ENCODE results near the gene ABCC4. TPM values are rescaled to one million over a fixed set of nuclear protein-coding genes. Genes with fewer than 3 reads are reported as not detected.

Gene ABCC4
- total RNA-seq, 1 experiment from 2014 or later = 52.0 TPM

DNA sequence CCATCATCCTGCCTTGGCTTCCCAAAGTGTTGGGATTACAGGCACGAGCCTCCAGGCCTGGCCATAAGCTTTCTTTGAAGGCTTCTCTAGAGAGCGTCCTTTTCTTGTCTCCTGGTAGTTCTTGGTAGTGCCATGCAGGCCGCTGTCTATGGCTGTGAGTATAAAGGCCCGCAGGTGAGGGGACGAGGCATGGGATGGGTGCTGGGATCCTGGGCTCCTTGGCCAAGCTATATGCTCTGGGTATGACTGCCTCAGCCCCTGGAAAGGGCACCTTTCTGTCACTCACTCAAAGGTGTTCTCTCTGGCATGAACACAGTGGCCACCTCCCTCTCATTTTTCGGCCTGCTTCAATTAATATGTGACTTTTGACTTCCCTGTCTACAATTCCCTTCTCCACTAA, 6.3 kb upstream of the ABCC4 start:
- ChIA-PET CTCF (no interaction called here), POLR2A (ENCODE audit: low non-redundant PET) (no interaction called here)
- intact Hi-C loops (cut with micrococcal nuclease; ENCODE audit: unreplicated experiment) = no loop called here

DNA sequence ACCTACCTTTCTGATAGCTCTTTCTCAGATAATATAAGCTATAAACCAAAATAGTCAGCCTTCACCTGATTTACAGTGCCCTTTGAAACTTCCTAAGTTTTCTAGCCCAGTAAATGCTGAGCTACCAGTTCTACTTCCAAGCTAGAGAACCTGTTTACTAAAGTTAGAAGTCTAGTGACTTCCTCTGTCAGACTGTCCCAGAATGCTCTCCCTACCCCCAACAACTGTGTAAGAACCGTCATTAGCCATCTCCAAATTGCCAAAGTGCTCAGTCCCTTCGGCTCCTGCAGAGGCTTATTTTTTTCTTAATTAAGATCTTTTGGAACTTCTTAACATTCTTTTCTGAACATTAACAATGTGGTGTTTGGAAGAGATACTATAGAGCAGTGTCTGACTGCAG, 3.2 kb upstream of the ABCC4 start:
- Histone ChIP-seq H3K4me3 (ENCODE audit: low read depth, low read length, poor library complexity, severe bottlenecking) (no peak overlapping the region), H3K9me3 (ENCODE audit: low read depth, low read length, poor library complexity, severe bottlenecking) (no peaks in the 10 kb centered on the region), H3K27me3 (replicated peaks; ENCODE audit: insufficient read depth, low read depth, low read length, poor library complexity) (no peaks in the 10 kb centered on the region), H3K4me1 (ENCODE audit: insufficient read depth, low read length, poor library complexity, severe bottlenecking) (peaks cover 6% of the 10 kb centered on the region), H3K27ac (ENCODE audit: low read depth, low read length, poor library complexity, severe bottlenecking) (no peak overlapping the region), H3K36me3 (ENCODE audit: insufficient read depth, low read length, poor library complexity, severe bottlenecking) (no peaks in the 10 kb centered on the region)
- intact Hi-C loops (cut with micrococcal nuclease; ENCODE audit: unreplicated experiment) = loop anchor here (5.0 kb wide), 1 partner anchor 78 kb away; no protein-coding TSS in a partner anchor
- DNase-seq (ENCODE audit: low spot score) = no peak
- POLR2A ChIA-PET (ENCODE audit: low non-redundant PET) = no interaction called here
- TF ChIP-seq CTCF (conservative IDR thresholded peaks at IDR 0.05; ENCODE audit: low read depth, low read length) (no peak), EZH2 (IDR thresholded peaks at IDR 0.05; ENCODE audit: borderline replicate concordance, low read depth, low read length, poor library complexity, severe bottlenecking) (no peak)
- CTCF ChIA-PET = no interaction called here
- BruUV-seq (replicated peaks) = no TSS peak

More for the DNA sequence above, 6.3 kb upstream of the ABCC4 start:
- Histone ChIP-seq H3K4me1 (ENCODE audit: insufficient read depth, low read length, poor library complexity, severe bottlenecking) (no peaks in the 10 kb centered on the region), H3K4me3 (ENCODE audit: low read depth, low read length, poor library complexity, severe bottlenecking) (no peak overlapping the region), H3K9me3 (ENCODE audit: low read depth, low read length, poor library complexity, severe bottlenecking) (no peaks in the 10 kb centered on the region), H3K27ac (ENCODE audit: low read depth, low read length, poor library complexity, severe bottlenecking) (no peak overlapping the region), H3K27me3 (replicated peaks; ENCODE audit: insufficient read depth, low read depth, low read length, poor library complexity) (no peaks in the 10 kb centered on the region), H3K36me3 (ENCODE audit: insufficient read depth, low read length, poor library complexity, severe bottlenecking) (no peaks in the 10 kb centered on the region)
- BruUV-seq (replicated peaks) = no TSS peak
- TF ChIP-seq CTCF (conservative IDR thresholded peaks at IDR 0.05; ENCODE audit: low read depth, low read length) (no peak), EZH2 (IDR thresholded peaks at IDR 0.05; ENCODE audit: borderline replicate concordance, low read depth, low read length, poor library complexity, severe bottlenecking) (no peak)
- no peak for DNase-seq (ENCODE audit: low spot score)

DNA sequence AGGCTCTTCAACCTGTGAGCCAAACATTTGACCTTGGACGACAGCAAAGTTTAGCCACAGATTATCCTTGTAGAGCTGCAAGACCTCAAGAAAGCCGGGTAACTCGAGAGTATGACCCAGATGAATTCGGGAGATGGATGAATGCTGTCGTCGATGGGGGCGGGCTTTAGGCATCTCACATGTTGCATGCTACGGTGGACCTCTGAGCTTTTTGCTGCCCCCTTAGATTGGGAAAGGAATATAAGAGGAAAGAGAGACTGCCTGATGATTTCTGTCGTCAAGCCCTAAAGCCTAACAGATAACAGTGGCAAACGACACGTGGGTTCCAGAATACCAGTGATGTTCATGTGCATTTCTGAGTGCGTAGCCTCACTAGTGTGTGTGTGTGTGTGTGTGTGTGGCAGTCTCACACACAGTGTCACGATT, 730 bp upstream of the ABCC4 start:
- BruUV-seq (replicated peaks) = no TSS peak
- ChIA-PET POLR2A (ENCODE audit: low non-redundant PET) (interaction anchor here (0.7 kb wide), 1 partner anchor 13 kb away, joined by 4 read pairs; no protein-coding TSS in a partner anchor), CTCF (interaction anchor here (1.0 kb wide), 1 partner anchor 110 kb away, joined by 4 read pairs; no protein-coding TSS in a partner anchor)
- peak; percentile 85 for DNase-seq (ENCODE audit: low spot score)
- Histone ChIP-seq H3K4me1 (ENCODE audit: insufficient read depth, low read length, poor library complexity, severe bottlenecking) (peaks cover 26% of the 10 kb centered on the region), H3K27ac (ENCODE audit: low read depth, low read length, poor library complexity, severe bottlenecking) (peak overlapping the region; percentile 89), H3K27me3 (replicated peaks; ENCODE audit: insufficient read depth, low read depth, low read length, poor library complexity) (no peaks in the 10 kb centered on the region), H3K36me3 (ENCODE audit: insufficient read depth, low read length, poor library complexity, severe bottlenecking) (no peaks in the 10 kb centered on the region), H3K9me3 (ENCODE audit: low read depth, low read length, poor library complexity, severe bottlenecking) (no peaks in the 10 kb centered on the region), H3K4me3 (ENCODE audit: low read depth, low read length, poor library complexity, severe bottlenecking) (peak overlapping the region; percentile 97)
- TF ChIP-seq EZH2 (IDR thresholded peaks at IDR 0.05; ENCODE audit: borderline replicate concordance, low read depth, low read length, poor library complexity, severe bottlenecking) (no peak), CTCF (conservative IDR thresholded peaks at IDR 0.05; ENCODE audit: low read depth, low read length) (peak; percentile 5; the same call in 1 of the 2 replicates)
- intact Hi-C loops (cut with micrococcal nuclease; ENCODE audit: unreplicated experiment) = loop anchor here (1.0 to 5.0 kb wide), 2 partner anchors 80 to 111 kb away; no protein-coding TSS in a partner anchor

Data from A673 (cell line).